GM12874 (cell line): Measurements from ENCODE around the gene ADRA2B.

Experiments used
- TF ChIP-seq, protein P1 (sequence below): IDR thresholded peaks from 2 replicates; pipeline ENCODE4 v1.5.1; 2011; ENCODE audit warnings: low read depth, mild to moderate bottlenecking, control low read depth, low read length, moderate library complexity; ENCODE audit not compliant: insufficient read depth

Gene ADRA2B

DNA sequence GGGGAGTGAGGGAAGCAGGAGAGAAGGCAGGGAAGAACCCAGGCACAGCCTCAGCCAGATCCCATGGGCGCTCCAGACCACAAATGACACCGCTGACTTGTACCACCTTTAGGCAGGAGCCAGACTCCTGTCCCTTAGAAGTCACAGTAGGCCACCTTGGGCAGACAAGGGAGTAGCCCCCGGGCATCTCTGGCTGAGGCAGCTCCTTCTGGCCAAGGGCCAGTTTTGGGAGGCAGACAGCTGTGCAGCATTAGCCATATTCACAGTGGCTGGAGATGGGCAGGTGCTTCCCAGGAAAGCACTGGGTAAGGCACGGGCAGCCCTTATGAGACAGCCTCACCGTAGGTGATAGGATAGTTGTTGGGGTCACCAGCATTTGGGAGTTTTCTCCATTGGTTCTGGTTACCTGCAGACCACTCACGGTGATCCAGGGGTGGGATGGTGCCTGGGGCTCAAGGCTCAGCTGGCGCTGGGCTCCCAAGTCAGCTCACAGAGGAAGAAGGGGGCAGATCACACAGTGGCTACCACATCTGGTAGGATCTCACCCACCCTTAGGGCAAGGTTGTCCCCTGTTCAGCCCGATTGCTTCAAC is 19.9 kb upstream of the ADRA2B start:
- TF ChIP-seq, protein P1, sequence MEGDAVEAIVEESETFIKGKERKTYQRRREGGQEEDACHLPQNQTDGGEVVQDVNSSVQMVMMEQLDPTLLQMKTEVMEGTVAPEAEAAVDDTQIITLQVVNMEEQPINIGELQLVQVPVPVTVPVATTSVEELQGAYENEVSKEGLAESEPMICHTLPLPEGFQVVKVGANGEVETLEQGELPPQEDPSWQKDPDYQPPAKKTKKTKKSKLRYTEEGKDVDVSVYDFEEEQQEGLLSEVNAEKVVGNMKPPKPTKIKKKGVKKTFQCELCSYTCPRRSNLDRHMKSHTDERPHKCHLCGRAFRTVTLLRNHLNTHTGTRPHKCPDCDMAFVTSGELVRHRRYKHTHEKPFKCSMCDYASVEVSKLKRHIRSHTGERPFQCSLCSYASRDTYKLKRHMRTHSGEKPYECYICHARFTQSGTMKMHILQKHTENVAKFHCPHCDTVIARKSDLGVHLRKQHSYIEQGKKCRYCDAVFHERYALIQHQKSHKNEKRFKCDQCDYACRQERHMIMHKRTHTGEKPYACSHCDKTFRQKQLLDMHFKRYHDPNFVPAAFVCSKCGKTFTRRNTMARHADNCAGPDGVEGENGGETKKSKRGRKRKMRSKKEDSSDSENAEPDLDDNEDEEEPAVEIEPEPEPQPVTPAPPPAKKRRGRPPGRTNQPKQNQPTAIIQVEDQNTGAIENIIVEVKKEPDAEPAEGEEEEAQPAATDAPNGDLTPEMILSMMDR = no peak

GRCh38 chr2:96135621-96136020 is 19.2 kb upstream of the ADRA2B start:
- TF ChIP-seq, protein P1 = no peak

DNA sequence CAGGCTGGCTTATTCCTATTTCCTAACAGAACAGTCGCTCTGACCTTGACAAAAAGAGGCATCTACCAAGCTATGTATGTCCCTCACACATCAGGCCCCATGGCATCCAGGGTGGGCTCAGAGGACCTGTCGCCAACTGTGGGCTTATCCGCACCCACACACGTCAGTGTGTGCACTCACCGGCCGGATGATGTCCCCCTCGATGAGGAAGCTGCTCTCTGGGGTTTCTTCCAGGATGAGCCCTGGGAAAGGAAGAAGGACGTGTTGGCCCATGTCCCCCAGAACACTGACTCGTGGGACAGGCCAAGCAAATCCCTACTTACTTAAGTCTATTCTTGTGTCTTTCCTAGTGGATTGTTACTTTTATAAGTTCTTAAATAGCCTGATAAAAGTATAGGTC is 18.8 kb upstream of the ADRA2B start:
- TF ChIP-seq, protein P1 = no peak

- TF ChIP-seq, protein P1 = no peak
These were observed 18.1 kb upstream of the ADRA2B start for GRCh38 chr2:96134421-96134820.

- TF ChIP-seq, protein P1 = no peak
These were observed 15.7 kb upstream of the ADRA2B start for GRCh38 chr2:96131813-96132745.

DNA sequence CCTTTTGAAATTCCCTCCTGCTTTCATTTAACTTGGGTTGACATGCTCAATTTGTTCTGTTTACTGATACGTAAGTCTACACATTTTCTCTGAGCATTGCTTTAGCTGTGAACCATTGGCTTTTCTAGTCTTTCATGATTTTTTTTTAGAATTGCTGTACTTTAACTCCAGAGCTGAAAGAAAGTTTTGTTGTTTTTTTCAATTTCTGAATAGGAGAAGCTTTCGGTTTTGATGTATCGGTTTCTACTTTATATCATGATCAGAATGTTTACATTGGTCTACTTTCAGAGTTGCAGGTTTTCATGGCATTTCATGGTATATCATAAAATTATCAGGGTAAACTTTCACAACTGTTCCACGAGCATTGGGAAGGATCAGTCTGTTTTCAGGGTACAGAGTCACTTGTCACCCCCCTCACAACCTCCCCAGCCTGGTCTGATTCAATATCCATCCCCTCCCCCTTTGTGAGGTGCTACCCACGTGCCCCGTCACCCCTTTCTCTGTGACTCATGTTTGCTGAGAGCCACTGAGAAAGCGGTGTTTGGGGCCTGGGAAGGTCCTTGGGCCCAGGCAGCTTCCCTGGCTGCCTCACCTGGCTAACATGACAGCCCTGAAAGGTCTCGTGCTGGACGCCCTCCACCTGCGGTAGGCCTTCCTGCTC is 14.9 kb upstream of the ADRA2B start:
- TF ChIP-seq, protein P1 = no peak

GRCh38 chr2:96130483-96130882 is 14.1 kb upstream of the ADRA2B start:
- TF ChIP-seq, protein P1 = no peak
